GM12891 (cell line): ENCODE results near the gene ZBTB24.

Source experiments
- POLR2A ChIP-seq: IDR thresholded peaks from 2 replicates; pipeline ENCODE4 v1.6.1; 2011; ENCODE audit warnings: low read depth, low read length, control low read depth
- POLR2AphosphoS5 ChIP-seq: IDR thresholded peaks from 2 replicates; pipeline ENCODE4 v1.6.1; 2011; ENCODE audit warnings: low read depth, low read length, control low read depth
- TAF1 ChIP-seq: IDR thresholded peaks from 2 replicates; pipeline ENCODE4 v1.6.1; 2011; ENCODE audit warnings: low read depth, low read length, control low read depth

DNA sequence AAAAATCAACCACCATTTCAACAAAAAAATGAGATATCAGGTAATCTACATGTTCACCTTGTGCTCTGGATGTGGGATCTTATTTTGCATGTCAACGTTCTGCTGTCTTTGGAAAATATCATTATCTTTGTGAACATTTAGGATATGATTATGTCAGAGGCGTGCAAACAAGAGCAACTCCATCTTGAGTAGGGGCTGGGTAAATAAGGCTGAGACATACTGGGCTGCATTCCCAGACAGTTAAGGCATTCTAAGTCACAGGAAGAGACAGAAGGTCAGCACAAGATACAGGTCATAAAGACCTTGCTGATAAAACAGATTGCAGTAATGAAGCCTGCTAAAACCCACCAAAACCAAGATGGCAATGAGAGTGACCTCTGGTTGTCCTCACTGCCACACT lies 28.8 kb upstream of the ZBTB24 start:
- TF ChIP-seq POLR2AphosphoS5 (no peak), TAF1 (no peak), POLR2A (no peak)
